KMS-11 (cell line): ENCODE results near the gene RIN3.
A peak's percentile ranks its signal among the peaks of the same experiment; 100 is the strongest.

Experiments
- H2AFZ ChIP-seq: fragments of 200-600 bp; sonication (generic); 2 replicates; pipeline ENCODE4 v1.6.1; 2016; ENCODE audit warnings: antibody characterized with exemption, mixed run types, low read depth
- H3K27ac ChIP-seq: fragments of 200-600 bp; sonication (generic); 2 replicates; pipeline ENCODE4 v1.6.1; 2016; ENCODE audit warnings: mild to moderate bottlenecking, mixed run types
- H3K27me3 ChIP-seq: fragments of 200-600 bp; sonication (generic); 2 replicates; pipeline ENCODE4 v1.6.1; 2017; ENCODE audit warnings: mild to moderate bottlenecking, low read depth, mixed run types, moderate library complexity; ENCODE audit not compliant: insufficient read depth
- H3K36me3 ChIP-seq: fragments of 200-600 bp; sonication (generic); 2 replicates; pipeline ENCODE4 v1.6.1; 2017; ENCODE audit warnings: mild to moderate bottlenecking, mixed run types; ENCODE audit not compliant: insufficient read depth
- H3K4me1 ChIP-seq: fragments of 200-600 bp; sonication (generic); 2 replicates; pipeline ENCODE4 v1.6.1; 2016; ENCODE audit warnings: mild to moderate bottlenecking, low read depth, mixed run types; ENCODE audit not compliant: poor library complexity, severe bottlenecking
- H3K4me2 ChIP-seq: fragments of 200-600 bp; sonication (generic); 2 replicates; pipeline ENCODE4 v1.7.0; 2016; ENCODE audit warnings: mild to moderate bottlenecking, mixed run types
- H3K4me3 ChIP-seq: fragments of 200-600 bp; sonication (generic); IDR thresholded peaks from 2 replicates; pipeline ENCODE4 v1.6.1; 2017; ENCODE audit warnings: low read depth, low read length, mixed read lengths; ENCODE audit not compliant: insufficient read depth
- H3K79me2 ChIP-seq: fragments of 200-600 bp; sonication (generic); 2 replicates; pipeline ENCODE4 v1.6.1; 2016; ENCODE audit warnings: low read depth, mixed run types; ENCODE audit not compliant: insufficient read depth
- H3K9ac ChIP-seq: fragments of 200-600 bp; sonication (generic); 2 replicates; pipeline ENCODE4 v1.6.1; 2016; ENCODE audit warnings: mild to moderate bottlenecking, mixed run types
- H4K20me1 ChIP-seq: fragments of 200-600 bp; sonication (generic); 2 replicates; pipeline ENCODE4 v1.6.1; 2016; ENCODE audit warnings: mild to moderate bottlenecking, mixed run types; ENCODE audit not compliant: insufficient read depth
- TF ChIP-seq, protein P1 (sequence below): fragments of 200-600 bp; sonication (generic); conservative IDR thresholded peaks from 2 replicates; pipeline ENCODE4 v1.6.1; 2017; ENCODE audit warnings: low read depth, mild to moderate bottlenecking, antibody characterized with exemption, low read length, moderate library complexity, mixed read lengths

The RIN3 gene

DNA sequence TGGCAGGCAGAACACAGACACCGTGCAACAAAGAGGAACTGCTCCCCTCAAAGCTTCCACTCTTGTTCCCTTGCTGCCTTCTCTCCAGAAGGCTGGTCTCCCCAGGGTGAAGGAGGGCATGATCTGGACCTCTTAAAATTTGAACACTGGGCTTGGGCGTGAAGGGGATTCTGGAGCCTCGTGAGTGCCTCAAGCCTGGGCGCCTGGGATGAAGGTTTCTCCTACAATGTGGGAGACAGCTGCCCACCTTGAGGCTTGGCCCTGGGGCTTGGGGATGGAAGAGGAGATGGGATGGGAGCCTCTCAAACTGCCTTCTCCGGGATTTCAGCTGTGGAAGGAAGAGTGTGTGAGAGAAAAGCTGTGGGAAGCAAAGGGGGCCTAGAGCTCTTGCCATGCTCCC, 7.8 kb upstream of the RIN3 start:
- H2AFZ ChIP-seq: no peak overlapping the region
- no peak overlapping the region for H3K27ac ChIP-seq
- H3K4me1 ChIP-seq: peaks cover 34% of the 10 kb centered on the region
- H3K36me3 ChIP-seq: no peaks in the 10 kb centered on the region
- no peaks in the 10 kb centered on the region for H3K79me2 ChIP-seq
- TF ChIP-seq, protein P1, sequence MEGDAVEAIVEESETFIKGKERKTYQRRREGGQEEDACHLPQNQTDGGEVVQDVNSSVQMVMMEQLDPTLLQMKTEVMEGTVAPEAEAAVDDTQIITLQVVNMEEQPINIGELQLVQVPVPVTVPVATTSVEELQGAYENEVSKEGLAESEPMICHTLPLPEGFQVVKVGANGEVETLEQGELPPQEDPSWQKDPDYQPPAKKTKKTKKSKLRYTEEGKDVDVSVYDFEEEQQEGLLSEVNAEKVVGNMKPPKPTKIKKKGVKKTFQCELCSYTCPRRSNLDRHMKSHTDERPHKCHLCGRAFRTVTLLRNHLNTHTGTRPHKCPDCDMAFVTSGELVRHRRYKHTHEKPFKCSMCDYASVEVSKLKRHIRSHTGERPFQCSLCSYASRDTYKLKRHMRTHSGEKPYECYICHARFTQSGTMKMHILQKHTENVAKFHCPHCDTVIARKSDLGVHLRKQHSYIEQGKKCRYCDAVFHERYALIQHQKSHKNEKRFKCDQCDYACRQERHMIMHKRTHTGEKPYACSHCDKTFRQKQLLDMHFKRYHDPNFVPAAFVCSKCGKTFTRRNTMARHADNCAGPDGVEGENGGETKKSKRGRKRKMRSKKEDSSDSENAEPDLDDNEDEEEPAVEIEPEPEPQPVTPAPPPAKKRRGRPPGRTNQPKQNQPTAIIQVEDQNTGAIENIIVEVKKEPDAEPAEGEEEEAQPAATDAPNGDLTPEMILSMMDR: no peak
- no peak overlapping the region for H3K4me3 ChIP-seq
- H3K27me3 ChIP-seq: no peaks in the 10 kb centered on the region
- H4K20me1 ChIP-seq: no peaks in the 10 kb centered on the region
- no peak overlapping the region for H3K9ac ChIP-seq
- no peak overlapping the region for H3K4me2 ChIP-seq

DNA sequence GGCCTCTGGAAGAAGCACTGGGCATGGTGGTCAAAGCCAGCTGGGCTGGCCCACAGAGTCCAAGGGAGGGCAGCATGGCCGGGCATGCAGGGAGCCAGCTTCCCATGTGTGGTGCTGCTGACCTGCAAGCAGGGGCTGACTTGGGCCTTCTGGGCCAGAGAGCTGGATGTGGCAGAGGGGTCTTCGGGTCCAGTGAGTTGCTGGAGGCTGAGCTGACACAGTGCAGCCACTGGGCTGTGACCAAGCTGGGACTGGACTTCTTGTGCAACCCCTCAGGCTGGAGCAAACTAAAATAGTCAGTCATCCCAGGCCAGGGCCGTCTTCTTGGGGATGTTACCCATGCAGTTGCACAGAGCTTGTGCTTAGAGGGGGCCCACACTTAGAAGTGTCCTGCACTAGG, 7.3 kb upstream of the RIN3 start:
- Histone ChIP-seq H3K79me2 (no peaks in the 10 kb centered on the region), H4K20me1 (no peaks in the 10 kb centered on the region), H3K9ac (no peak overlapping the region), H3K4me1 (peaks cover 34% of the 10 kb centered on the region), H3K27ac (no peak overlapping the region), H2AFZ (no peak overlapping the region), H3K36me3 (no peaks in the 10 kb centered on the region), H3K27me3 (no peaks in the 10 kb centered on the region), H3K4me3 (no peak overlapping the region), H3K4me2 (no peak overlapping the region; the same call in 1 of the 2 replicates)
- TF ChIP-seq, protein P1: no peak

DNA sequence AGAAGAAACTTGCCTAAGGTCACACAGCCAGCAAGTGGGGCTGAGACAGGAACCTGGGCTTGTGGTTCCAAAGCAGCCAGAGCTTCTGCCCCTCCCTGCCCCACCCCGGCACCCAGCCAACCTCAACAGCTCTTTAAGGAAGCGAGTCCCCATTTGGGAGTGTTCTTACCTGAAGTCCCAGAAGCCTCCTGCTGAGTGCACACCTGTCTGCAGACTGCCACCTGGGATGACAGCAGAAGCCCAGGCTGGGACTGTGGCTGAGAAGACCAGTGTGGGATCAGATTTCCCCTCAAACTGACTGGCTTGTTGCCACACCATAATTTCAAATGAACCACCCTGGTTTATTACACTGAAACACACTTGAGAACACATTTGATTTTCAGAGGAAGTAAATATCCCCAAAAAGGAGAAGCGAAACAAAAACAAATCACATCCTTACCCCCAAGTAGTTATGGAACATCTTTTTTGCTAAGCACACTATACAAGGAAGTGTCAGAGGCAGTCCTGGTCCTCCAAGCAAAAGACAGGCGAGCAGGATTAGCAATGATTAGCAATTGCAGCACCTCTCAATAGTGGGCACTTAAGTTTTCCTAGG, 6.3 kb upstream of the RIN3 start:
- Histone ChIP-seq H3K4me3 (no peak overlapping the region), H3K27me3 (no peaks in the 10 kb centered on the region), H3K27ac (no peak overlapping the region), H2AFZ (no peak overlapping the region), H3K36me3 (no peaks in the 10 kb centered on the region), H3K4me1 (peaks cover 34% of the 10 kb centered on the region), H3K4me2 (peak overlapping the region; percentile 39), H3K79me2 (no peaks in the 10 kb centered on the region), H3K9ac (no peak overlapping the region), H4K20me1 (no peaks in the 10 kb centered on the region)
- TF ChIP-seq, protein P1: no peak

DNA sequence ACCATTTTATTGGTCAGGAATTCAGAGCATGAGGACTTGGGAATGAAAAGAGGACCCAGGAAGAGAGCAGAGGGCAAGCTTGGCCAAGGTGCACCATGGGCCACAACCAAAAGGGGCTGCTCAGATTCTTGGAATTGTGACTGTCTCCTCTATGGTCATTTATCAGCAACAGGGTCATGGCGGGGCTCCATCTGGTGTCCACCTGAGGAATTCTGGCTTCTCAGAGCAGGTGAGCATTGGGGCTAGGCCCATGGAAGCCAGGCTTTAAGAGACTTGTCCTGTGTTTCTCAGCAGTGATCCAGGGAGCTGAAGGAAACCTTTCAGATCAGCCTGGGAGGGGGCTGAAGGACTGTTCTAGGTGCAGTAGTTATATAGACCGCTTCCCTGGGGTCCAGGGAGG, 2.6 kb upstream of the RIN3 start:
- Histone ChIP-seq H3K4me2 (no peak overlapping the region), H3K27me3 (no peaks in the 10 kb centered on the region), H3K4me1 (peaks cover 26% of the 10 kb centered on the region), H4K20me1 (no peaks in the 10 kb centered on the region), H3K36me3 (no peaks in the 10 kb centered on the region), H3K27ac (no peak overlapping the region), H3K79me2 (no peaks in the 10 kb centered on the region), H3K9ac (no peak overlapping the region), H3K4me3 (no peak overlapping the region), H2AFZ (no peak overlapping the region)
- TF ChIP-seq, protein P1: no peak
